Epidermal melanocyte (primary cell): Measurements from ENCODE around the gene CLTC.
A peak's percentile ranks its signal among the peaks of the same experiment; 100 is the strongest.

Experiments
- DNase-seq: peaks from one replicate; pipeline ENCODE4 v3.0.0; 2011; ENCODE audit warnings: low spot score; ENCODE audit not compliant: insufficient read length

Gene CLTC

GRCh38 chr17:59678918-59679317 lies 59.2 kb downstream of the CLTC start:
- DNase-seq: no peak

GRCh38 chr17:59680314-59680713 lies 60.6 kb downstream of the CLTC start:
- no peak for DNase-seq

GRCh38 chr17:59683283-59683682 lies 63.6 kb downstream of the CLTC start:
- no peak for DNase-seq

- no peak for DNase-seq
Measured at GRCh38 chr17:59684967-59685366, 65.3 kb downstream of the CLTC start.

GRCh38 chr17:59688008-59688407 lies 68.3 kb downstream of the CLTC start:
- no peak for DNase-seq

GRCh38 chr17:59688496-59688895 lies 68.8 kb downstream of the CLTC start:
- no peak for DNase-seq

GRCh38 chr17:59693582-59693981 lies 73.9 kb downstream of the CLTC start:
- no peak for DNase-seq

- DNase-seq: no peak
Measured at GRCh38 chr17:59694344-59694743, 74.6 kb downstream of the CLTC start.

- DNase-seq: no peak
Measured at GRCh38 chr17:59695945-59696681, 76.4 kb downstream of the CLTC start.

- DNase-seq: no peak
Measured at GRCh38 chr17:59696682-59697277, 77.1 kb downstream of the CLTC start.

- DNase-seq: no peak
Measured at GRCh38 chr17:59698143-59698542, 78.4 kb downstream of the CLTC start.

- no peak for DNase-seq
Measured at GRCh38 chr17:59699218-59699617, 79.5 kb downstream of the CLTC start.

GRCh38 chr17:59699786-59700185 lies 80.1 kb downstream of the CLTC start:
- DNase-seq: no peak

- DNase-seq: no peak
Measured at GRCh38 chr17:59702304-59702703, 82.6 kb downstream of the CLTC start.

- peak; percentile 98 for DNase-seq
Measured at GRCh38 chr17:59707149-59707970, 87.7 kb downstream of the CLTC start, which contains the start of the genes PTRH2 and VMP1. PTRH2 (minus strand) TSS chr17:59707430; CDS start chr17:59697978, 9,452 bp downstream. VMP1 (plus strand) TSS chr17:59707654; CDS start chr17:59731447, 23,793 bp downstream.

GRCh38 chr17:59707971-59708430 lies 88.3 kb downstream of the CLTC start:
- DNase-seq: no peak

- DNase-seq: no peak
Measured at GRCh38 chr17:59711936-59712335, 92.2 kb downstream of the CLTC start.

GRCh38 chr17:59712862-59713261 lies 93.2 kb downstream of the CLTC start:
- no peak for DNase-seq

GRCh38 chr17:59714255-59714654 lies 94.6 kb downstream of the CLTC start:
- DNase-seq: no peak

GRCh38 chr17:59716427-59716826 lies 96.7 kb downstream of the CLTC start:
- DNase-seq: no peak

- peak; percentile 18 for DNase-seq
Measured at GRCh38 chr17:59719526-59719925, 99.8 kb downstream of the CLTC start.

GRCh38 chr17:59722623-59723022 lies 102.9 kb downstream of the CLTC start:
- no peak for DNase-seq
